Fibroblast of the aortic adventitia (primary cell): Measurements from ENCODE around the gene ZBTB46. TPM values are rescaled to one million over a fixed set of nuclear protein-coding genes. Genes with fewer than 3 reads are reported as not detected.

ENCODE experiments used
- DNase-seq: peaks from one replicate; pipeline ENCODE4 v3.0.0-alpha.2; 2010; ENCODE audit warnings: low read depth
- H3K4me3 ChIP-seq: 2 replicates; pipeline ENCODE4 v1.5.1; 2011; ENCODE audit warnings: low read depth, mild to moderate bottlenecking, control low read depth, low read length, moderate library complexity
- CTCF ChIP-seq: IDR thresholded peaks from 2 replicates; pipeline ENCODE4 v1.5.1; 2011; ENCODE audit warnings: mild to moderate bottlenecking, low read length, control low read depth, inconsistent platforms; ENCODE audit not compliant: insufficient read depth
- total RNA-seq: library from RNA; depleted of rRNA; stranded (reverse); fragments of >200 nt; gene quantifications from 2 replicates; pipeline ENCODE4 v1.2.3, GENCODE V29; 2012; ENCODE audit warnings: low replicate concordance

Gene ZBTB46
- total RNA-seq, 1 donor, result 1.1 TPM

GRCh38 chr20:63825331-63826118 lies 5.5 kb downstream of the ZBTB46 start:
- no peak for DNase-seq
- no peak for TF ChIP-seq CTCF
- H3K4me3 ChIP-seq, result no peak overlapping the region

- H3K4me3 ChIP-seq, result no peak overlapping the region
- no peak for DNase-seq
- TF ChIP-seq CTCF, result no peak
Observed at GRCh38 chr20:63823691-63824311, 7.3 kb downstream of the ZBTB46 start.

GRCh38 chr20:63822276-63822696 lies 8.8 kb downstream of the ZBTB46 start:
- no peak for TF ChIP-seq CTCF
- H3K4me3 ChIP-seq, result no peak overlapping the region
- DNase-seq, result no peak

GRCh38 chr20:63821811-63822210 lies 9.3 kb downstream of the ZBTB46 start:
- no peak for DNase-seq
- H3K4me3 ChIP-seq, result no peak overlapping the region
- TF ChIP-seq CTCF, result no peak

GRCh38 chr20:63819224-63819921 lies 11.7 kb downstream of the ZBTB46 start:
- no peak overlapping the region for H3K4me3 ChIP-seq
- peak; percentile 41 for TF ChIP-seq CTCF
- DNase-seq, result peak; percentile 46

- no peak overlapping the region for H3K4me3 ChIP-seq
- no peak for TF ChIP-seq CTCF
- DNase-seq, result no peak
Observed at GRCh38 chr20:63815615-63816253, 15.3 kb downstream of the ZBTB46 start.
